K562 (cell line): Measurements from ENCODE around the gene NFKBIA.

Experiments
- MCM3 ChIP-seq: fragments of 450-650 bp; IDR thresholded peaks from 2 replicates; pipeline ENCODE4 v1.6.1; 2016
- ZKSCAN8 ChIP-seq: fragments of 200-800 bp; sonication (Bioruptor generic); IDR thresholded peaks from 2 replicates; pipeline ENCODE4 v1.6.1; 2016; ENCODE audit warnings: missing genetic modification characterization, missing compliant biosample characterization

DNA sequence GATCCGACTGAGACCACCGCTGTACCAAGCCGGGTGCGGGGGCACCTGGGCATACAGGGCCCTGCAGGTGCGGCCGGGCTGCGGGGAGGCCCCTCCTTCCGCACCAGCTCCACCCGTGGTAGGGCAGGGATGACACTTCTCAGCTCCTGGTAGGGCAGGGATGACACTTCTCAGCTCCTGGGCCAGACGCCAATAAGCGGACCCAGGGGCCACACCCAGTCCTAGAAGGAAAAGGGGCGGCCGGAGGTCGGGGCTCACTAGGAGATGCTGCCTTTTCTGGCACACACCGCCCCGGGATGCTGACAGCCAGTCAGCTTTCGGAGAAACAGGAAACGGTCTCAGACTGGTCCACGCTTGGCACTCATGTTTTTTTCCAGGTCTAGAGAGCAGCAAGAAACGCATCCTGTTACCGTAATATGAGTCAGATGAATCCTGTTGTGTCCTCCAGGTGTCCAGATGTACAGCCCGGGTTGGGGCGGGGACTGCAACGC is 34.8 kb downstream of the NFKBIA start:
- TF ChIP-seq MCM3 (no peak), ZKSCAN8 (no peak)
